HG03108 (cell line): ENCODE results near the gene DNAH2.

ENCODE experiments used
- ATAC-seq: cut with Tn5 transposase; IDR thresholded peaks from one replicate; pipeline ENCODE4 v1.9.1; 2021; ENCODE audit warnings: moderate library complexity; ENCODE audit not compliant: unreplicated experiment

DNAH2 gene

GRCh38 chr17:7701681-7702080 lies 15.9 kb upstream of the DNAH2 start:
- no peak for ATAC-seq

DNA sequence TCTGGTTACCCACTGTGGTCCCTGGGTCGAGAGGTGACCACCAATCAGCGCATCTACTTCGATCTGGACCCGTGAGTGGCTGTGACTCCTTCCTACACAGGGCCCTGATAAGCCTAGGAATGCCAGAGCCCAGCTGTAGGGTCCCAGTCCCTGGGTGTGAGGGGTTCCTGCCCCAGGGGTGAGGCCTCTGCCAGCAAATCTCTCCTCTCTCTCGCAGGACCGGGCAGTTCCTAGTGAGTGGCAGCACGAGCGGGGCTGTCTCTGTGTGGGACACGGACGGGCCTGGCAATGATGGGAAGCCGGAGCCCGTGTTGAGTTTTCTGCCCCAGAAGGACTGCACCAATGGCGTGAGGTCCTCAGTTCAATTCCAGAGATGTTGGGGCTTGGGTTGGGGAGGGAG lies 14.8 kb upstream of the DNAH2 start:
- no peak for ATAC-seq

- no peak for ATAC-seq
These were observed 13.7 kb upstream of the DNAH2 start for GRCh38 chr17:7703584-7704479.

DNA sequence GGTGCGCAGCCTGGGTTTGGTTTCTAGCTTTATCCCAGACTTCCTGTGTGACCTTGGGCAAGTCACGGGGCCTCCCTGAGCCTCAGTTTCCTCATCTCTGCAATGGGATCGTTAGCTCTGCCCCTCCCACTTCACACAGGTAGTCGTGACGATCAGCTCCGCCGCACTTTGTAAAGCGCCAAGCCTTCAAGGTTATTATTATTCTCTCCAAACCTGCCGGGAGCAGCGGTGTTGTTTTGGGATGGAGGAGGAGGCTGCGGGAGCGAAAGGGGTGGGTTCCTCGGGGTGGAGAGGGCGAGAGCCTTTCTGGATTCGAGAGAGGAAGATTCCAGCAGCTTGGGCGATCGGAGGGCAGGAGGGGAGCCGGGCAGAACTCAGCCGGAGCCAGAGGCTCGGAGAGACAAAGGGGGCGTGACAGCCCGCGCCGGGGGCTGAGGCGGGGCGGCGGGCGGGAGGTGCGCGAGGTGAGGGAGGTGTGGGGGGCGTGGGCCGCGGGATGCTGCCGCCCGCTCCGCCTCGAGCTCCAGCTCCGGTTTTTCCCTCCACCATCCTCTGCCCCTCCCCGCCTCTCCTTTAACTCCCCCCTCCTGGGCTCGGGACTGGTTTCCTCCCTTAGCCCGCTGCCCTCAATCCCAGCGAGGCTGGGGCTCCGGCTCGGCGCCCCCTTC lies 12.8 kb upstream of the DNAH2 start, which contains the start of gene EFNB3:
TSS of gene EFNB3 (plus strand) at position 602 of the 668 bp plus-strand sequence. CDS start 397 bp downstream, outside the sequence.
- ATAC-seq: no peak

- no peak for ATAC-seq
These were observed 12.0 kb upstream of the DNAH2 start for GRCh38 chr17:7705269-7706255.

DNA sequence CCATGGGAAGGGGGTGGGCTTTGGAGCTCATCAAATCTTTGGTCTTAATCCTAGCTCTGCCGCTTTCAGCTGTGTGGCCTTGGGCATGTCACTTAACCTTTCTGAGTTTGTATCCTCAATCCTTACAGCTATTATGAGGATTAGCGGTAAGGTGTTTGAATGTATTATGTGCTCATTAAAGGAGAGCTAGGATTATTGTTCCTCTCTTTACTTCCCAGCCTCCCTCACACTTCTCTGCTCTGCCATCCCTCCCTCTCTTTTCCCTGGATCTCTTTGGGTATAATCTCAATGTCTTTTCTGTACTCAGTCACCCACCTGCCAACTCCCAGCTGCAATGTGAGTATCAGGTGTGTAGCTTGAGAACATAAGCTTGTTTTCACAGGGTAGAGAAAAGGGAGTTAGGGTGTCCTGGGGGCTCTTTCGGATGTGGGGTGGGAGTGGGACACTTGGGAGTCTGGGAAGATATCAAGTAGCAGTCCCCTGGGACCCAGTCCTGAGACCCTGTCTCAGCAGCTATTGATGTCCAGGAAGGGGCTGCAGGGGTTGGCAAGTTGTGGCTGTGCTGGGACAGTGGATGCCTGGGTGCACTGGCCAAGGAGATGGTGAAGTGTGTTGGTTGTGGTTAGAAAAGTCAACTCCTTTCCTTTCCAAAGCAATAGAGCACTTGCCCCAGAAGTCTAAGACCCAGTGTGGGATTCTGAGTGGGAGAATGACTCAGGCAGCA lies 10.8 kb upstream of the DNAH2 start:
- no peak for ATAC-seq

- ATAC-seq: no peak
These were observed 10.1 kb upstream of the DNAH2 start for GRCh38 chr17:7707446-7707845.

DNA sequence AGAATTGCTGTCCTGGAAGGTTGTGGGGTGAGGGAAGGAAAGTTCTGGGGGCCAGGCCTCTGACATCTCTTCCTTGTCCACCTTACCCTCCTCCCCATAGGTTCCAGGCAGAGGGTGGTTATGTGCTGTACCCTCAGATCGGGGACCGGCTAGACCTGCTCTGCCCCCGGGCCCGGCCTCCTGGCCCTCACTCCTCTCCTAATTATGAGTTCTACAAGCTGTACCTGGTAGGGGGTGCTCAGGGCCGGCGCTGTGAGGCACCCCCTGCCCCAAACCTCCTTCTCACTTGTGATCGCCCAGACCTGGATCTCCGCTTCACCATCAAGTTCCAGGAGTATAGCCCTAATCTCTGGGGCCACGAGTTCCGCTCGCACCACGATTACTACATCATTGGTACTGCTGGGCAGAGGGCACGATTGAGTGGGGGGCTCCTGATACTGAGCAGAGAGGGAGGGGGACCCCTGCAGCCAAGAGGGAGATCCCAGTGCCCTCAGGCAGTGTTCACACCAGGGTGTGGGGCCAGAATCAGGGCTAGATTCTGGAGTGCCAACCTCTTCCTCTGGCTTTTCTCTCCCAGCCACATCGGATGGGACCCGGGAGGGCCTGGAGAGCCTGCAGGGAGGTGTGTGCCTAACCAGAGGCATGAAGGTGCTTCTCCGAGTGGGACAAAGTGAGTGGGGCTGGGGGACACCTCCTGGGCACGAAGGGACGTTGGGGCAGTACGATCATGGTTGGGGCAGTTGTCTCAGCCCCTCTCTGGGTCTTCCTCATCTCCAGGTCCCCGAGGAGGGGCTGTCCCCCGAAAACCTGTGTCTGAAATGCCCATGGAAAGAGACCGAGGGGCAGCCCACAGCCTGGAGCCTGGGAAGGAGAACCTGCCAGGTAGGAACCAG lies 9.4 kb upstream of the DNAH2 start:
- no peak for ATAC-seq

DNA sequence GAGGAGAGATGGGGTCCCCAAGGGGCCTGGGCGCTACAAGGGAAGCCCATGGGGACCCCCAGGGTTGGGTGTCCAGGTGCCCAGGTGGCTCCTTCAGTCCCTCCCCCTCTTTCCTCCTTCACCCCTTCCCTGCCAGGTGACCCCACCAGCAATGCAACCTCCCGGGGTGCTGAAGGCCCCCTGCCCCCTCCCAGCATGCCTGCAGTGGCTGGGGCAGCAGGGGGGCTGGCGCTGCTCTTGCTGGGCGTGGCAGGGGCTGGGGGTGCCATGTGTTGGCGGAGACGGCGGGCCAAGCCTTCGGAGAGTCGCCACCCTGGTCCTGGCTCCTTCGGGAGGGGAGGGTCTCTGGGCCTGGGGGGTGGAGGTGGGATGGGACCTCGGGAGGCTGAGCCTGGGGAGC lies 8.5 kb upstream of the DNAH2 start:
- ATAC-seq: no peak

- ATAC-seq: no peak
These were observed 7.2 kb upstream of the DNAH2 start for GRCh38 chr17:7710301-7710700.

GRCh38 chr17:7711051-7711755 lies 6.3 kb upstream of the DNAH2 start:
- no peak for ATAC-seq

GRCh38 chr17:7712111-7712771 lies 5.3 kb upstream of the DNAH2 start:
- no peak for ATAC-seq

DNA sequence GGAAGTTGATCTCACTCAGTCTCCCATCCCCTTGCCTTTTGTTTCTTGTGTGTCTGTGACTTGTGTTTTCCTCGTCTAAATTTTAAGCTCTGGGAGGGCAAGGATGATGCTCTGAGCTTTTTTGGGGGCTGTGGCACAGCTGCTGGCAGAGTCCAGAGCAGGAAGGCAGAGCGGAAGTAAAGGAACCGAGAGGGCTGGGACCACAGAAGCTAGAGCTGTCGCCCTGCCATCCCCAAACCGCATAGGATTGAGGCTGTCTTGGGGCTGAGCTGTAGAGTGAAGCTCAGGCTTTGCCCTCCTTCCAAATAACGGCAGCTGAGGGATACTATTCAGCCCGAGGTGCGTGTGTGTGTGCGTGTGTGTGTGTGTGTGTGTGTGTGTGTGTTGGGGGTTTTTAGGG lies 3.8 kb upstream of the DNAH2 start:
- ATAC-seq: no peak

DNA sequence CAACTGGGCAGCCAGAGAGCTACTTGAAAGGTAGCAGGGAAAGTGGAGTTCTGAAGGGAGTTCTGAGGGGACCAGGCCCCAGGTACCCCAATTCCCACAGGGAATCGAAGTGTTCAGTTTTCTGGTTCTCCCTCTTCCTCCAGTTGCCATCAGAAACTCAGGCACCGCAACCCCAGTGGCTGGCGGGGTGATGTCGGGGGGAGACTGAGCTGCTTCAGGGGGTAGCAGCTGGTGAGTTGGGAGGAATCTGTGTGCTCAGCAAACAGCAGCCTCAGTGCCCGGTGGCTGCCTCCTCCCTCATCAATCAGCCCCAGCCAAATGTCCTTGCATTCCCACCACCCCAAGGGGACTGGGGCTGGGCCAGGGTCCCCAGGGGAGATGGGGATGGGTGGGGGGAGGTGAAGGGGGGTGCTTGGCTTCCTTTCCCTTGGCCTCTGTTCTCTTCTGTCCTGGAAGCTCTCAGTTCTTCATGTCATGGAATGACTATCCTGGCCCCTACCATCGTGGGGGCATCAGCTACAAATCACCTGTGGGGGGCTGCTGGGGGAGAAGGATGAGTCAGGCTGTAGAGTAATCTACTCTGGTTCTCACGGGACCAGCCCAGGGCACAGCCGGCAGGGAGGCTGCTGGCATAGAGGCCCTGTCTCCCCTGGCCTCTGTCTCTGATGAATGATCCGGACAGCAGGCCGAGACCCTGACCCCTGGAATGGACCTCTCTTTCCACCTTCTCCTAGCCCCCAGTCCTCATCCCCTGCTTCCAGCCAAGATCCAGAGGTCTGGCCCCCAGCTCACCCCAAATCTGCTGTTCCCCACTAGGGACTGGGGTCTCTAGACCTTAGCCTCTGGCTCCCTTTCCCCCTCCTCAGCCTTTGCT lies 2.6 kb upstream of the DNAH2 start:
- no peak for ATAC-seq

- ATAC-seq: no peak
These were observed 1.3 kb upstream of the DNAH2 start for GRCh38 chr17:7715936-7716886.

- no peak for ATAC-seq
These were observed 309 bp downstream of the DNAH2 start for GRCh38 chr17:7717756-7718350.
